ENCODE results near the gene PTPRCAP.

The PTPRCAP gene

GRCh38 chr11:67453816-67454732, 16.6 kb upstream of the PTPRCAP start:
- Histone ChIP-seq H3K79me2 (ENCODE audit: insufficient read depth, low read length) (no peaks in the 10 kb centered on the region), H3F3A (ENCODE audit: low read depth) (no peaks in the 10 kb centered on the region)

GRCh38 chr11:67452141-67452952, 14.9 kb upstream of the PTPRCAP start, which contains the start of gene GPR152:
TSS of gene GPR152 (minus strand) at chr11:67452729. CDS start at chr11:67452724, 5 bp downstream.
- H3F3A ChIP-seq (ENCODE audit: low read depth), result no peaks in the 10 kb centered on the region
- no peaks in the 10 kb centered on the region for H3K79me2 ChIP-seq (ENCODE audit: insufficient read depth, low read length)
- no peaks in the 10 kb centered on the region for H3K9me2 ChIP-seq (replicated peaks; ENCODE audit: low read depth, low read length)
- H2AFZ ChIP-seq (ENCODE audit: low read length), result no peak within 1 kb of the TSS
- H3K9ac ChIP-seq (ENCODE audit: low read depth, low read length, poor library complexity, severe bottlenecking), result no peak within 1 kb of the TSS
- TF ChIP-seq CTCF (conservative IDR thresholded peaks at IDR 0.05; ENCODE audit: low read length) (no peak), EZH2phosphoT487 (IDR thresholded peaks at IDR 0.05; ENCODE audit: borderline replicate concordance) (no peak)
- no peaks in the 10 kb centered on the region for H4K20me1 ChIP-seq (ENCODE audit: insufficient read depth, low read length, poor library complexity, severe bottlenecking)
- no peaks in the 10 kb centered on the region for H3K4me1 ChIP-seq (ENCODE audit: insufficient read depth, low read length, poor library complexity, severe bottlenecking)
- H3K27me3 ChIP-seq (ENCODE audit: insufficient read depth, low read length, poor library complexity, severe bottlenecking), result no peaks in the 10 kb centered on the region
- no peak within 1 kb of the TSS for H3K4me2 ChIP-seq (ENCODE audit: low read depth, low read length, poor library complexity, severe bottlenecking)
- H3K36me3 ChIP-seq (ENCODE audit: insufficient read depth, low read length), result no peaks in the 10 kb centered on the region
- no peak within 1 kb of the TSS for H3K4me3 ChIP-seq (ENCODE audit: low read length, poor library complexity, severe bottlenecking)
- no peaks in the 10 kb centered on the region for H3K9me3 ChIP-seq (ENCODE audit: insufficient read depth, low read depth, low read length)

More at GRCh38 chr11:67453816-67454732, 16.6 kb upstream of the PTPRCAP start:
- Histone ChIP-seq H3K36me3 (ENCODE audit: insufficient read depth, low read length) (no peaks in the 10 kb centered on the region), H3K9me3 (ENCODE audit: insufficient read depth, low read depth, low read length) (no peaks in the 10 kb centered on the region), H3K9ac (ENCODE audit: low read depth, low read length, poor library complexity, severe bottlenecking) (no peak overlapping the region), H2AFZ (ENCODE audit: low read length) (no peak overlapping the region), H3K9me2 (replicated peaks; ENCODE audit: low read depth, low read length) (no peaks in the 10 kb centered on the region), H3K27me3 (ENCODE audit: insufficient read depth, low read length, poor library complexity, severe bottlenecking) (no peaks in the 10 kb centered on the region), H3K4me1 (ENCODE audit: insufficient read depth, low read length, poor library complexity, severe bottlenecking) (no peaks in the 10 kb centered on the region), H4K20me1 (ENCODE audit: insufficient read depth, low read length, poor library complexity, severe bottlenecking) (no peaks in the 10 kb centered on the region), H3K4me2 (ENCODE audit: low read depth, low read length, poor library complexity, severe bottlenecking) (no peak overlapping the region), H3K4me3 (ENCODE audit: low read length, poor library complexity, severe bottlenecking) (no peak overlapping the region)
- TF ChIP-seq CTCF (conservative IDR thresholded peaks at IDR 0.05; ENCODE audit: low read length) (no peak), EZH2phosphoT487 (IDR thresholded peaks at IDR 0.05; ENCODE audit: borderline replicate concordance) (no peak)

DNA sequence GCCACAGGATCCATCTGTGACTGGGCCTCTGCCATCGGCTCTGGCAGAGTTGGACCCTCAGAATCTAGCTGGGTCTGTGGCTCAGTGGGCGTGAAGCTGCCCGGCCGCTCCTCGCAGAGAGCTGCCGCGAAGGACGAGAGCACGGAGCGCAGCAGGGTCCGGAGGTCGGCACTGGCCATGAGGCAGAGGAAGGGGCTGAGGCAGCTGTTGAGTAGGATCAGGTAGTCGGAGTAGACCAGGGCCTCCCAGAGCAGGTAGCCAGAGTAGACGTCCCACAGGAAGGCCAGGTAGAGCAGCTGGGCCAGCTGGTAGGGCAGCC, 14.1 kb upstream of the PTPRCAP start:
- Histone ChIP-seq H3K4me1 (ENCODE audit: insufficient read depth, low read length, poor library complexity, severe bottlenecking) (no peaks in the 10 kb centered on the region), H3K4me2 (ENCODE audit: low read depth, low read length, poor library complexity, severe bottlenecking) (no peak overlapping the region), H4K20me1 (ENCODE audit: insufficient read depth, low read length, poor library complexity, severe bottlenecking) (no peaks in the 10 kb centered on the region), H3F3A (ENCODE audit: low read depth) (no peaks in the 10 kb centered on the region), H3K27me3 (ENCODE audit: insufficient read depth, low read length, poor library complexity, severe bottlenecking) (no peaks in the 10 kb centered on the region), H3K36me3 (ENCODE audit: insufficient read depth, low read length) (no peaks in the 10 kb centered on the region), H3K9me3 (ENCODE audit: insufficient read depth, low read depth, low read length) (no peaks in the 10 kb centered on the region), H3K79me2 (ENCODE audit: insufficient read depth, low read length) (no peaks in the 10 kb centered on the region), H3K9me2 (replicated peaks; ENCODE audit: low read depth, low read length) (no peaks in the 10 kb centered on the region), H3K4me3 (ENCODE audit: low read length, poor library complexity, severe bottlenecking) (no peak overlapping the region), H2AFZ (ENCODE audit: low read length) (no peak overlapping the region), H3K9ac (ENCODE audit: low read depth, low read length, poor library complexity, severe bottlenecking) (no peak overlapping the region)
- no peak for TF ChIP-seq CTCF (conservative IDR thresholded peaks at IDR 0.05; ENCODE audit: low read length)
- TF ChIP-seq EZH2phosphoT487 (IDR thresholded peaks at IDR 0.05; ENCODE audit: borderline replicate concordance), result no peak

Data from Loucy (cell line).